ENCODE data around the gene MKRN2. TPM values are rescaled to one million over a fixed set of nuclear protein-coding genes. Genes with fewer than 3 reads are reported as not detected.

The MKRN2 gene
- total and polyA plus RNA-seq, 2 of the 13 experiments (the other 11 are each of a cell fraction or from before 2014, with no cell fraction given), result 25.5 to 34.3 TPM

DNA sequence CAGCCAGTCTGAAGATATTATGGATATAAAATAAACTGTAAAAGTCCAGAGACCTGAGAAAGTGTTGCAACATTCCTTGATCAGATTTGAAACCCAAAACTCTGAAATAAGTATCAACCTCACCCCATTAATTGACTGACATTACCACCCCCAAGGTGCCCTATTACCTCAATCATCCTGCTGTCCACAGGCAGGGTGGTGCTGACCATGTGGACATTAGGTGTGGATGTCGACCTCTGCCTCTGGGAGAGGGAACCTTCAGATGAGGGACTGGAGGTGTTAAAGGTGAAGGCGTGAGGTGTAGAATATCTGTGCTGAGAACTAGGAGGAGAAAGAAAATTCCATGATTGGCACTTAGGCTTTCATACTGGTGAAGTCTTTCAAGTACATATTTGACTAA, 47.1 kb downstream of the MKRN2 start:
- 94% methylated on average over 2 of the region's 2 CpGs for WGBS (ENCODE audit: low lambda C conversion rate)
- no peaks in the 10 kb centered on the region for H3K27me3 ChIP-seq (ENCODE audit: control insufficient read depth in 1 of 2, insufficient read depth in 2 of 2, low read length in 2 of 2)
- no peaks in the 10 kb centered on the region for H3K79me2 ChIP-seq (ENCODE audit: insufficient read depth, low read length)
- H3K4me3 ChIP-seq (replicated peaks in 1 of 3; ENCODE audit: insufficient read depth in 1 of 3, low read depth in 2 of 3, low read length in 3 of 3), result no peak overlapping the region
- no peaks in the 10 kb centered on the region for H4K20me1 ChIP-seq (ENCODE audit: insufficient read depth, low read length)
- DNase-seq (ENCODE audit: low spot score) (no peak), ATAC-seq (no peak), FAIRE-seq (no peak)
- BruUV-seq (replicated peaks), result no TSS peak
- peaks cover 17 to 86% of the 10 kb centered on the region in 2 experiments for H3K36me3 ChIP-seq (replicated peaks in 1 of 2; ENCODE audit: control insufficient read depth in 1 of 2, insufficient read depth in 2 of 2, low read length in 2 of 2)
- no peaks in the 10 kb centered on the region for H3K9me3 ChIP-seq (ENCODE audit: low read length)
- intact Hi-C loops (cut with micrococcal nuclease; ENCODE audit: unreplicated experiment) (no loop called here), in situ Hi-C loops (cut with HindIII; ENCODE audit: extremely low pct_ligation_motif_present, low pct_unique_long_range_greater_than_20kb) (no loop called here)
- ChIA-PET CTCF (ENCODE audit: low intra/inter-chr PET ratio, low total read pairs) (no interaction called here), POLR2A (no interaction called here)
- H2AFZ ChIP-seq (ENCODE audit: low read length), result no peak overlapping the region
- H3K4me1 ChIP-seq (ENCODE audit: insufficient read depth, low read length), result no peaks in the 10 kb centered on the region
- no peak overlapping the region for H3K9ac ChIP-seq (ENCODE audit: insufficient read depth, low read depth, low read length)
- no peak overlapping the region for H3K27ac ChIP-seq (ENCODE audit: extremely low read length, insufficient read depth, low read length)
- no peak for TF ChIP-seq HIVEP1 (CRISPR knock-in tag; IDR thresholded peaks at IDR 0.05)
- TF ChIP-seq, protein P1, sequence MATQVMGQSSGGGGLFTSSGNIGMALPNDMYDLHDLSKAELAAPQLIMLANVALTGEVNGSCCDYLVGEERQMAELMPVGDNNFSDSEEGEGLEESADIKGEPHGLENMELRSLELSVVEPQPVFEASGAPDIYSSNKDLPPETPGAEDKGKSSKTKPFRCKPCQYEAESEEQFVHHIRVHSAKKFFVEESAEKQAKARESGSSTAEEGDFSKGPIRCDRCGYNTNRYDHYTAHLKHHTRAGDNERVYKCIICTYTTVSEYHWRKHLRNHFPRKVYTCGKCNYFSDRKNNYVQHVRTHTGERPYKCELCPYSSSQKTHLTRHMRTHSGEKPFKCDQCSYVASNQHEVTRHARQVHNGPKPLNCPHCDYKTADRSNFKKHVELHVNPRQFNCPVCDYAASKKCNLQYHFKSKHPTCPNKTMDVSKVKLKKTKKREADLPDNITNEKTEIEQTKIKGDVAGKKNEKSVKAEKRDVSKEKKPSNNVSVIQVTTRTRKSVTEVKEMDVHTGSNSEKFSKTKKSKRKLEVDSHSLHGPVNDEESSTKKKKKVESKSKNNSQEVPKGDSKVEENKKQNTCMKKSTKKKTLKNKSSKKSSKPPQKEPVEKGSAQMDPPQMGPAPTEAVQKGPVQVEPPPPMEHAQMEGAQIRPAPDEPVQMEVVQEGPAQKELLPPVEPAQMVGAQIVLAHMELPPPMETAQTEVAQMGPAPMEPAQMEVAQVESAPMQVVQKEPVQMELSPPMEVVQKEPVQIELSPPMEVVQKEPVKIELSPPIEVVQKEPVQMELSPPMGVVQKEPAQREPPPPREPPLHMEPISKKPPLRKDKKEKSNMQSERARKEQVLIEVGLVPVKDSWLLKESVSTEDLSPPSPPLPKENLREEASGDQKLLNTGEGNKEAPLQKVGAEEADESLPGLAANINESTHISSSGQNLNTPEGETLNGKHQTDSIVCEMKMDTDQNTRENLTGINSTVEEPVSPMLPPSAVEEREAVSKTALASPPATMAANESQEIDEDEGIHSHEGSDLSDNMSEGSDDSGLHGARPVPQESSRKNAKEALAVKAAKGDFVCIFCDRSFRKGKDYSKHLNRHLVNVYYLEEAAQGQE (IDR thresholded peaks at IDR 0.05; ENCODE audit: borderline replicate concordance in 1 of 2, low read depth in 1 of 2, low read length in 2 of 2), result peak; percentile 8 to 84
- H3K4me2 ChIP-seq (ENCODE audit: low read depth, low read length), result no peak overlapping the region

DNA sequence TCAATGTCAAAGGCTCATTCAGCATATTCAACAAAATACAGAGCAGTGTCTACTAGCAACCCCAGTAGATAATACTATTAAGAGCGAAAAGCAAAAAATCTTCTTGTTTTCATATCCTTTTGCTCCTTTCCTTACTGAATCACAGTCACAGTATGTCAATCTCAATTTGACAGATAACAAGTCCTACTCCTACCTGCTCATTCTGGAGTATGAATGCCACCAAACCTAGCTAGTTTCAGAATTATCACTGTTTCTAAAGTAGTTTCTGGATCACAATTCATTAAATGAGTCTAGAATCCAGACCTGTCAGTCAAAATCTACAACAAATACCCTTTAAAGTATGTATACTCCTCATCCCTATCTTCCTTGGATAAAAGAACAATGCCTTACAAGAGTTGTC, 51.5 kb downstream of the MKRN2 start:
- in situ Hi-C loops (cut with HindIII; ENCODE audit: extremely low pct_ligation_motif_present, low pct_unique_long_range_greater_than_20kb) (no loop called here), intact Hi-C loops (cut with micrococcal nuclease; ENCODE audit: unreplicated experiment) (no loop called here)
- ATAC-seq (no peak), FAIRE-seq (no peak), DNase-seq (ENCODE audit: low spot score) (no peak)
- Histone ChIP-seq H3K79me2 (ENCODE audit: insufficient read depth, low read length) (peaks cover 4% of the 10 kb centered on the region), H3K4me1 (ENCODE audit: insufficient read depth, low read length) (no peaks in the 10 kb centered on the region), H3K36me3 (replicated peaks in 1 of 2; ENCODE audit: control insufficient read depth in 1 of 2, insufficient read depth in 2 of 2, low read length in 2 of 2) (peaks cover 12 to 72% of the 10 kb centered on the region in 2 experiments), H3K27ac (ENCODE audit: extremely low read length, insufficient read depth, low read length) (no peak overlapping the region), H3K4me2 (ENCODE audit: low read depth, low read length) (no peak overlapping the region), H3K9ac (ENCODE audit: insufficient read depth, low read depth, low read length) (no peak overlapping the region), H3K9me3 (ENCODE audit: low read length) (no peaks in the 10 kb centered on the region), H2AFZ (ENCODE audit: low read length) (no peak overlapping the region), H4K20me1 (ENCODE audit: insufficient read depth, low read length) (no peaks in the 10 kb centered on the region; the same call in 1 of the 2 replicates), H3K4me3 (replicated peaks in 1 of 3; ENCODE audit: insufficient read depth in 1 of 3, low read depth in 2 of 3, low read length in 3 of 3) (no peak overlapping the region), H3K27me3 (ENCODE audit: control insufficient read depth in 1 of 2, insufficient read depth in 2 of 2, low read length in 2 of 2) (no peaks in the 10 kb centered on the region)
- no TSS peak for BruUV-seq (replicated peaks)
- TF ChIP-seq, protein P2, sequence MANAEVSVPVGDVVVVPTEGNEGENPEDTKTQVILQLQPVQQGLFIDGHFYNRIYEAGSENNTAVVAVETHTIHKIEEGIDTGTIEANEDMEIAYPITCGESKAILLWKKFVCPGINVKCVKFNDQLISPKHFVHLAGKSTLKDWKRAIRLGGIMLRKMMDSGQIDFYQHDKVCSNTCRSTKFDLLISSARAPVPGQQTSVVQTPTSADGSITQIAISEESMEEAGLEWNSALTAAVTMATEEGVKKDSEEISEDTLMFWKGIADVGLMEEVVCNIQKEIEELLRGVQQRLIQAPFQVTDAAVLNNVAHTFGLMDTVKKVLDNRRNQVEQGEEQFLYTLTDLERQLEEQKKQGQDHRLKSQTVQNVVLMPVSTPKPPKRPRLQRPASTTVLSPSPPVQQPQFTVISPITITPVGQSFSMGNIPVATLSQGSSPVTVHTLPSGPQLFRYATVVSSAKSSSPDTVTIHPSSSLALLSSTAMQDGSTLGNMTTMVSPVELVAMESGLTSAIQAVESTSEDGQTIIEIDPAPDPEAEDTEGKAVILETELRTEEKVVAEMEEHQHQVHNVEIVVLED (CRISPR knock-in tag; IDR thresholded peaks at IDR 0.05; ENCODE audit: borderline replicate concordance), result no peak
- TF ChIP-seq NR2F6 (IDR thresholded peaks at IDR 0.05) (no peak), NR2F6 (CRISPR knock-in tag; IDR thresholded peaks at IDR 0.05) (no peak), ZNF253 (CRISPR knock-in tag; IDR thresholded peaks at IDR 0.05; ENCODE audit: borderline replicate concordance) (no peak), HDAC1 (CRISPR knock-in tag; IDR thresholded peaks at IDR 0.05) (no peak)
- ChIA-PET POLR2A (no interaction called here), CTCF (ENCODE audit: low intra/inter-chr PET ratio, low total read pairs) (no interaction called here)
- 97% methylated on average over 1 of the region's 1 CpG for WGBS (ENCODE audit: low lambda C conversion rate)
